Bronchial epithelial cell (primary cell): ENCODE measurements around the gene CTNNA2. TPM values are rescaled to one million over a fixed set of nuclear protein-coding genes. Genes with fewer than 3 reads are reported as not detected.

Experiments
- DNase-seq: peaks from one replicate; pipeline ENCODE4 v3.0.0-alpha.2; 2010; ENCODE audit warnings: low read depth
- FAIRE-seq: peaks from 2 replicates; lab custom pipeline; 2011; peaks lifted over from hg19 to GRCh38; lab: Jason Lieb, UNC
- H3K27me3 ChIP-seq: 2 replicates; pipeline ENCODE4 v1.5.1; 2011; ENCODE audit warnings: low read length; ENCODE audit not compliant: control insufficient read depth, insufficient read depth
- H3K36me3 ChIP-seq: 2 replicates; pipeline ENCODE4 v1.5.1; 2011; ENCODE audit warnings: low read length; ENCODE audit not compliant: control insufficient read depth, insufficient read depth
- H3K4me3 ChIP-seq: 2 replicates; pipeline ENCODE4 v1.5.1; 2011; ENCODE audit warnings: mild to moderate bottlenecking, low read depth, low read length, control low read depth
- total RNA-seq: library from RNA; depleted of rRNA; stranded (reverse); fragments of >200 nt; gene quantifications from 2 replicates; pipeline ENCODE4 v1.2.1, GENCODE V29; 2014
- TF ChIP-seq, protein P1 (sequence below): IDR thresholded peaks from 2 replicates; pipeline ENCODE4 v1.5.1; 2011; ENCODE audit warnings: mild to moderate bottlenecking, moderate library complexity, low read length, control low read depth, inconsistent platforms; ENCODE audit not compliant: insufficient read depth, severe bottlenecking

The CTNNA2 gene
- total RNA-seq, 1 donor from 2014 or later = not detected

DNA sequence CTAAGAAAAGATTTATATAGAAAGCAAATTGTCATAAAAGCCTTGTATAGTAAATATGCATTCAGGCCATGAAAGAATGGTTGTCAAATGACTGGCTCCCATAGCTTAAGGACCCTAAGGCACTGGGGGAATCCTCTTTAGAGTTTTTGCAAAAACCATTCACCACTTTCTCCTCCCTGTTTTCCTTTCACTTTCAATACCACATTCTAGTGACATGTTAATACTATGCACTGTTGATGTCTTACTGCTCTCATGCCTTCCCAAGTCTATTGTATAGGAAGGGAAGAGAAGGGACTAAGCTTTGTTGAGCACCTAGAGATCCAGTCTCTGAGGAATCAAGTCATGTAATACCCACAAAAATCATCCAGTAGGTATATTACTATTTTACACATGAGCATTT, 1174.7 kb downstream of the CTNNA2 start:
- Histone ChIP-seq H3K4me3 (no peak overlapping the region), H3K27me3 (no peaks in the 10 kb centered on the region), H3K36me3 (no peaks in the 10 kb centered on the region)
- DNase-seq (no peak), FAIRE-seq (no peak)
- TF ChIP-seq, protein P1, sequence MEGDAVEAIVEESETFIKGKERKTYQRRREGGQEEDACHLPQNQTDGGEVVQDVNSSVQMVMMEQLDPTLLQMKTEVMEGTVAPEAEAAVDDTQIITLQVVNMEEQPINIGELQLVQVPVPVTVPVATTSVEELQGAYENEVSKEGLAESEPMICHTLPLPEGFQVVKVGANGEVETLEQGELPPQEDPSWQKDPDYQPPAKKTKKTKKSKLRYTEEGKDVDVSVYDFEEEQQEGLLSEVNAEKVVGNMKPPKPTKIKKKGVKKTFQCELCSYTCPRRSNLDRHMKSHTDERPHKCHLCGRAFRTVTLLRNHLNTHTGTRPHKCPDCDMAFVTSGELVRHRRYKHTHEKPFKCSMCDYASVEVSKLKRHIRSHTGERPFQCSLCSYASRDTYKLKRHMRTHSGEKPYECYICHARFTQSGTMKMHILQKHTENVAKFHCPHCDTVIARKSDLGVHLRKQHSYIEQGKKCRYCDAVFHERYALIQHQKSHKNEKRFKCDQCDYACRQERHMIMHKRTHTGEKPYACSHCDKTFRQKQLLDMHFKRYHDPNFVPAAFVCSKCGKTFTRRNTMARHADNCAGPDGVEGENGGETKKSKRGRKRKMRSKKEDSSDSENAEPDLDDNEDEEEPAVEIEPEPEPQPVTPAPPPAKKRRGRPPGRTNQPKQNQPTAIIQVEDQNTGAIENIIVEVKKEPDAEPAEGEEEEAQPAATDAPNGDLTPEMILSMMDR = no peak

DNA sequence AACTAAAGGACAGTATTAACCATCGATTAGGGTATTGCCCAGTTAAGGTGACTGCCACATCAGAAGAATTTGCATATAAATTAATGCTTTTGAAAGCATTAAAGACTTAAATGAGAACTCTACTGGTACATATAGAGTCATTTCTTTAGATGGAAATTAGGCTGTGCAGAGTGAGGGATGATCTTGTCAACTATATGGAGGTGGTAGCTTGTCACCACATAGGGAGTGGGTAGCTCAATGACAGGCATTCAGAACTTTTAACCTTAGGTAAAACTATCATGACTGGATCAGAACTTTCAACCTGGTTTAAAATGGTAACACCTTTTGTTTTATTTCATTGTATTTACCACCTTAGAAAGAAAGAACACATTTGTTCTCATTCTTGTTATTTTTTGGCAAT, 1176.3 kb downstream of the CTNNA2 start:
- Histone ChIP-seq H3K27me3 (no peaks in the 10 kb centered on the region), H3K36me3 (no peaks in the 10 kb centered on the region), H3K4me3 (no peak overlapping the region)
- DNase-seq (no peak), FAIRE-seq (no peak)
- TF ChIP-seq, protein P1 = no peak
